OCI-LY7 (cell line): ENCODE results near the gene RALB.

Experiments used
- CTCF ChIP-seq: fragments of 200-600 bp; sonication (generic); conservative IDR thresholded peaks from 2 replicates; pipeline ENCODE4 v1.5.1; 2014; ENCODE audit warnings: mild to moderate bottlenecking, antibody characterized with exemption, low read length, moderate library complexity, mixed read lengths
- EZH2phosphoT487 ChIP-seq: fragments of 200-600 bp; sonication (generic); IDR thresholded peaks from 2 replicates; pipeline ENCODE4 v1.6.1; 2018; ENCODE audit warnings: low read depth, borderline replicate concordance, mild to moderate bottlenecking, mixed run types, antibody characterized with exemption, low read length, moderate library complexity, mixed read lengths

- TF ChIP-seq CTCF (no peak), EZH2phosphoT487 (no peak)
Observed at GRCh38 chr2:120269076-120269744, 16.6 kb downstream of the RALB start.
